ENCODE results near the gene RPL37.

Gene RPL37

DNA sequence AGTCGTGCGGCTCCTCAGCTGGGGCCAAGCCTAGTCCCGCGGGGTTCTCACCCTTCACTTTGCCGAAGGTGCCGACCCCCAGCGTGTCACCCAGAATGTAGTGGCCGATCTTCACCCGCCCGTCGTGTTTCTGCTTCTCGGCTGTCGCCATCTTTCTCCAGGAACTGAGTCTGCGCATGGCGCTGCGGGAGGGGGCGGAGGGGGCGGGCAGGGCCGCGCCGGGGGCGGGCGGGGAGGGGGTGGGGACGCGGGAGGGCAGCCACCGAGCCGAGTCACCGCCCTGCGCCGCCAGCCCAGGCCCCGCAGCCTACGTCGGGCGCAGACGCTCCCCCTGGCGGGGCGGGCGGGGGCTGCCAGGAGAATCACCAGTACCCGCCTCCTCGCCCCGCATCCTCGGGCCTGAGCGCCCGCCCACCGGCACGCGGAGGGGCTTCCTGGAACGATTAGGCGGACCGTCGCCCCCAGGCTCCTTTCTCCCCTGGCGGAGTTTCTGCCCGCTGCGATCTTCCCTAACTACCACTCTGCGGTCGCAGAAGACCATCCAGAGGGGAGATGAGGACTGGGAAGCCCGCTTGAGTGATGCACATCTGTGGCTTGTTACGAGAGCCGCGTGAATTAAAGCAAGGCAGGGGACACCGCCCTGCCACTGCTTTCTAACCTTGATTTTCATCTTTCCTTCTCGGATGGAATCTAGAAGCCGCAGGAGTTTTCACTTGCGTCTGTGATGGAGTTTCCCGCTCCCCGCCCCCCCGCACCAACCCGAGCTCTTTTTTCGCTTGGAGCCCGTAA lies 36.8 kb downstream of the RPL37 start, which contains the start of gene PRKAA1 (continued):
- TF ChIP-seq, protein P1, sequence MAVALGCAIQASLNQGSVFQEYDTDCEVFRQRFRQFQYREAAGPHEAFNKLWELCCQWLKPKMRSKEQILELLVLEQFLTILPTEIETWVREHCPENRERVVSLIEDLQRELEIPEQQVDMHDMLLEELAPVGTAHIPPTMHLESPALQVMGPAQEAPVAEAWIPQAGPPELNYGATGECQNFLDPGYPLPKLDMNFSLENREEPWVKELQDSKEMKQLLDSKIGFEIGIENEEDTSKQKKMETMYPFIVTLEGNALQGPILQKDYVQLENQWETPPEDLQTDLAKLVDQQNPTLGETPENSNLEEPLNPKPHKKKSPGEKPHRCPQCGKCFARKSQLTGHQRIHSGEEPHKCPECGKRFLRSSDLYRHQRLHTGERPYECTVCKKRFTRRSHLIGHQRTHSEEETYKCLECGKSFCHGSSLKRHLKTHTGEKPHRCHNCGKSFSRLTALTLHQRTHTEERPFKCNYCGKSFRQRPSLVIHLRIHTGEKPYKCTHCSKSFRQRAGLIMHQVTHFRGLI (tag by site-specific recombination; IDR thresholded peaks at IDR 0.05) = peak; percentile 12; the same call in 1 of the 2 replicates
- TF ChIP-seq KLF8 (tag by site-specific recombination; IDR thresholded peaks at IDR 0.05) (peak; percentile 85), ZNF335 (tag by site-specific recombination; conservative IDR thresholded peaks at IDR 0.05) (peak; percentile 85), ZNF510 (tag by site-specific recombination; IDR thresholded peaks at IDR 0.05; ENCODE audit: insufficient replicate concordance) (no peak), ZNF558 (tag by site-specific recombination; IDR thresholded peaks at IDR 0.05) (no peak; the same call in 1 of the 2 replicates), ZNF529 (tag by site-specific recombination; IDR thresholded peaks at IDR 0.05; ENCODE audit: insufficient replicate concordance) (no peak), ZNF501 (tag by site-specific recombination; IDR thresholded peaks at IDR 0.05) (peak; percentile 81), ZBTB1 (tag by site-specific recombination; IDR thresholded peaks at IDR 0.05) (peak; percentile 97), ZNF585B (tag by site-specific recombination; IDR thresholded peaks at IDR 0.05) (no peak), GLI2 (tag by site-specific recombination; IDR thresholded peaks at IDR 0.05; ENCODE audit: borderline replicate concordance, low read depth) (no peak), GLIS1 (tag by site-specific recombination; IDR thresholded peaks at IDR 0.05) (peak; percentile 22; the same call in 1 of the 2 replicates), ZFP69B (tag by site-specific recombination; IDR thresholded peaks at IDR 0.05) (peak; percentile 11; the same call in 1 of the 2 replicates), GLI4 (tag by site-specific recombination; IDR thresholded peaks at IDR 0.05) (no peak), ZNF707 (tag by site-specific recombination; IDR thresholded peaks at IDR 0.05) (no peak)
- TF ChIP-seq, protein P2, sequence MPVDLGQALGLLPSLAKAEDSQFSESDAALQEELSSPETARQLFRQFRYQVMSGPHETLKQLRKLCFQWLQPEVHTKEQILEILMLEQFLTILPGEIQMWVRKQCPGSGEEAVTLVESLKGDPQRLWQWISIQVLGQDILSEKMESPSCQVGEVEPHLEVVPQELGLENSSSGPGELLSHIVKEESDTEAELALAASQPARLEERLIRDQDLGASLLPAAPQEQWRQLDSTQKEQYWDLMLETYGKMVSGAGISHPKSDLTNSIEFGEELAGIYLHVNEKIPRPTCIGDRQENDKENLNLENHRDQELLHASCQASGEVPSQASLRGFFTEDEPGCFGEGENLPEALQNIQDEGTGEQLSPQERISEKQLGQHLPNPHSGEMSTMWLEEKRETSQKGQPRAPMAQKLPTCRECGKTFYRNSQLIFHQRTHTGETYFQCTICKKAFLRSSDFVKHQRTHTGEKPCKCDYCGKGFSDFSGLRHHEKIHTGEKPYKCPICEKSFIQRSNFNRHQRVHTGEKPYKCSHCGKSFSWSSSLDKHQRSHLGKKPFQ (tag by site-specific recombination; IDR thresholded peaks at IDR 0.05) = no peak
- TF ChIP-seq, protein P3, sequence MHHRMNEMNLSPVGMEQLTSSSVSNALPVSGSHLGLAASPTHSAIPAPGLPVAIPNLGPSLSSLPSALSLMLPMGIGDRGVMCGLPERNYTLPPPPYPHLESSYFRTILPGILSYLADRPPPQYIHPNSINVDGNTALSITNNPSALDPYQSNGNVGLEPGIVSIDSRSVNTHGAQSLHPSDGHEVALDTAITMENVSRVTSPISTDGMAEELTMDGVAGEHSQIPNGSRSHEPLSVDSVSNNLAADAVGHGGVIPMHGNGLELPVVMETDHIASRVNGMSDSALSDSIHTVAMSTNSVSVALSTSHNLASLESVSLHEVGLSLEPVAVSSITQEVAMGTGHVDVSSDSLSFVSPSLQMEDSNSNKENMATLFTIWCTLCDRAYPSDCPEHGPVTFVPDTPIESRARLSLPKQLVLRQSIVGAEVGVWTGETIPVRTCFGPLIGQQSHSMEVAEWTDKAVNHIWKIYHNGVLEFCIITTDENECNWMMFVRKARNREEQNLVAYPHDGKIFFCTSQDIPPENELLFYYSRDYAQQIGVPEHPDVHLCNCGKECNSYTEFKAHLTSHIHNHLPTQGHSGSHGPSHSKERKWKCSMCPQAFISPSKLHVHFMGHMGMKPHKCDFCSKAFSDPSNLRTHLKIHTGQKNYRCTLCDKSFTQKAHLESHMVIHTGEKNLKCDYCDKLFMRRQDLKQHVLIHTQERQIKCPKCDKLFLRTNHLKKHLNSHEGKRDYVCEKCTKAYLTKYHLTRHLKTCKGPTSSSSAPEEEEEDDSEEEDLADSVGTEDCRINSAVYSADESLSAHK (tag by site-specific recombination; IDR thresholded peaks at IDR 0.05) = no peak; the same call in 1 of the 2 replicates
- TF ChIP-seq, protein P4, sequence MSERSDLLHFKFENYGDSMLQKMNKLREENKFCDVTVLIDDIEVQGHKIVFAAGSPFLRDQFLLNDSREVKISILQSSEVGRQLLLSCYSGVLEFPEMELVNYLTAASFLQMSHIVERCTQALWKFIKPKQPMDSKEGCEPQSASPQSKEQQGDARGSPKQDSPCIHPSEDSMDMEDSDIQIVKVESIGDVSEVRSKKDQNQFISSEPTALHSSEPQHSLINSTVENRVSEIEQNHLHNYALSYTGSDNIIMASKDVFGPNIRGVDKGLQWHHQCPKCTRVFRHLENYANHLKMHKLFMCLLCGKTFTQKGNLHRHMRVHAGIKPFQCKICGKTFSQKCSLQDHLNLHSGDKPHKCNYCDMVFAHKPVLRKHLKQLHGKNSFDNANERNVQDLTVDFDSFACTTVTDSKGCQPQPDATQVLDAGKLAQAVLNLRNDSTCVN (tag by site-specific recombination; optimal IDR thresholded peaks at IDR 0.05) = peak; percentile 81
- TF ChIP-seq, protein P5, sequence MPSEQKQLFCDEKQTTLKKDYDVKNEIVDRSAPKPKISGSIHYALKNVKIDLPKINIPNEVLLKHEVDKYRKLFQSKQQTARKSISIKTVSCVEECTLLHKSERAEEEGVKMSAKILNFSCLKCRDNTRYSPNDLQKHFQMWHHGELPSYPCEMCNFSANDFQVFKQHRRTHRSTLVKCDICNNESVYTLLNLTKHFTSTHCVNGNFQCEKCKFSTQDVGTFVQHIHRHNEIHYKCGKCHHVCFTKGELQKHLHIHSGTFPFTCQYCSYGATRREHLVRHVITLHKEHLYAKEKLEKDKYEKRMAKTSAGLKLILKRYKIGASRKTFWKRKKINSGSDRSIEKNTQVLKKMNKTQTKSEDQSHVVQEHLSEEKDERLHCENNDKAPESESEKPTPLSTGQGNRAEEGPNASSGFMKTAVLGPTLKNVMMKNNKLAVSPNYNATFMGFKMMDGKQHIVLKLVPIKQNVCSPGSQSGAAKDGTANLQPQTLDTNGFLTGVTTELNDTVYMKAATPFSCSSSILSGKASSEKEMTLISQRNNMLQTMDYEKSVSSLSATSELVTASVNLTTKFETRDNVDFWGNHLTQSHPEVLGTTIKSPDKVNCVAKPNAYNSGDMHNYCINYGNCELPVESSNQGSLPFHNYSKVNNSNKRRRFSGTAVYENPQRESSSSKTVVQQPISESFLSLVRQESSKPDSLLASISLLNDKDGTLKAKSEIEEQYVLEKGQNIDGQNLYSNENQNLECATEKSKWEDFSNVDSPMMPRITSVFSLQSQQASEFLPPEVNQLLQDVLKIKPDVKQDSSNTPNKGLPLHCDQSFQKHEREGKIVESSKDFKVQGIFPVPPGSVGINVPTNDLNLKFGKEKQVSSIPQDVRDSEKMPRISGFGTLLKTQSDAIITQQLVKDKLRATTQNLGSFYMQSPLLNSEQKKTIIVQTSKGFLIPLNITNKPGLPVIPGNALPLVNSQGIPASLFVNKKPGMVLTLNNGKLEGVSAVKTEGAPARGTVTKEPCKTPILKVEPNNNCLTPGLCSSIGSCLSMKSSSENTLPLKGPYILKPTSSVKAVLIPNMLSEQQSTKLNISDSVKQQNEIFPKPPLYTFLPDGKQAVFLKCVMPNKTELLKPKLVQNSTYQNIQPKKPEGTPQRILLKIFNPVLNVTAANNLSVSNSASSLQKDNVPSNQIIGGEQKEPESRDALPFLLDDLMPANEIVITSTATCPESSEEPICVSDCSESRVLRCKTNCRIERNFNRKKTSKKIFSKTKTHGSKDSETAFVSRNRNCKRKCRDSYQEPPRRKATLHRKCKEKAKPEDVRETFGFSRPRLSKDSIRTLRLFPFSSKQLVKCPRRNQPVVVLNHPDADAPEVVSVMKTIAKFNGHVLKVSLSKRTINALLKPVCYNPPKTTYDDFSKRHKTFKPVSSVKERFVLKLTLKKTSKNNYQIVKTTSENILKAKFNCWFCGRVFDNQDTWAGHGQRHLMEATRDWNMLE (tag by site-specific recombination; conservative IDR thresholded peaks at IDR 0.05; ENCODE audit: low read depth) = 0 out of 2 replicates have a peak, but pooled peaks have one; percentile 3
- TF ChIP-seq, protein P6, sequence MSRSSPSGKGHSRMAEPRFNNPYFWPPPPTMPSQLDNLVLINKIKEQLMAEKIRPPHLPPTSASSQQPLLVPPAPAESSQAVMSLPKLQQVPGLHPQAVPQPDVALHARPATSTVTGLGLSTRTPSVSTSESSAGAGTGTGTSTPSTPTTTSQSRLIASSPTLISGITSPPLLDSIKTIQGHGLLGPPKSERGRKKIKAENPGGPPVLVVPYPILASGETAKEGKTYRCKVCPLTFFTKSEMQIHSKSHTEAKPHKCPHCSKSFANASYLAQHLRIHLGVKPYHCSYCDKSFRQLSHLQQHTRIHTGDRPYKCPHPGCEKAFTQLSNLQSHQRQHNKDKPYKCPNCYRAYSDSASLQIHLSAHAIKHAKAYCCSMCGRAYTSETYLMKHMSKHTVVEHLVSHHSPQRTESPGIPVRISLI (tag by site-specific recombination; IDR thresholded peaks at IDR 0.05) = no peak
- TF ChIP-seq, protein P7, sequence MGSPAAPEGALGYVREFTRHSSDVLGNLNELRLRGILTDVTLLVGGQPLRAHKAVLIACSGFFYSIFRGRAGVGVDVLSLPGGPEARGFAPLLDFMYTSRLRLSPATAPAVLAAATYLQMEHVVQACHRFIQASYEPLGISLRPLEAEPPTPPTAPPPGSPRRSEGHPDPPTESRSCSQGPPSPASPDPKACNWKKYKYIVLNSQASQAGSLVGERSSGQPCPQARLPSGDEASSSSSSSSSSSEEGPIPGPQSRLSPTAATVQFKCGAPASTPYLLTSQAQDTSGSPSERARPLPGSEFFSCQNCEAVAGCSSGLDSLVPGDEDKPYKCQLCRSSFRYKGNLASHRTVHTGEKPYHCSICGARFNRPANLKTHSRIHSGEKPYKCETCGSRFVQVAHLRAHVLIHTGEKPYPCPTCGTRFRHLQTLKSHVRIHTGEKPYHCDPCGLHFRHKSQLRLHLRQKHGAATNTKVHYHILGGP (tag by site-specific recombination; IDR thresholded peaks at IDR 0.05) = no peak
- TF ChIP-seq, protein P8, sequence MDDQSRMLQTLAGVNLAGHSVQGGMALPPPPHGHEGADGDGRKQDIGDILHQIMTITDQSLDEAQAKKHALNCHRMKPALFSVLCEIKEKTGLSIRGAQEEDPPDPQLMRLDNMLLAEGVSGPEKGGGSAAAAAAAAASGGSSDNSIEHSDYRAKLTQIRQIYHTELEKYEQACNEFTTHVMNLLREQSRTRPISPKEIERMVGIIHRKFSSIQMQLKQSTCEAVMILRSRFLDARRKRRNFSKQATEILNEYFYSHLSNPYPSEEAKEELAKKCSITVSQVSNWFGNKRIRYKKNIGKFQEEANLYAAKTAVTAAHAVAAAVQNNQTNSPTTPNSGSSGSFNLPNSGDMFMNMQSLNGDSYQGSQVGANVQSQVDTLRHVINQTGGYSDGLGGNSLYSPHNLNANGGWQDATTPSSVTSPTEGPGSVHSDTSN (CRISPR knock-in tag; IDR thresholded peaks at IDR 0.05) = 0 out of 2 replicates have a peak, but pooled peaks have one; percentile 64

Measured in HEK293 (cell line).